Omental fat pad (tissue), 4 donors: Measurements from ENCODE around the gene NPAS1. TPM values are rescaled to one million over a fixed set of nuclear protein-coding genes. Genes with fewer than 3 reads are reported as not detected.
A peak's percentile ranks its signal among the peaks of the same experiment; 100 is the strongest.

ENCODE experiments used
- ATAC-seq: fragments of 150-250 bp; one replicate; pipeline ENCODE4 v1.9.1; 2016; ENCODE audit warnings: mild to moderate bottlenecking, moderate library complexity; ENCODE audit not compliant: low FRiP score
- DNase-seq: peaks from one replicate; pipeline ENCODE4 v3.0.0-alpha.2; 2019; ENCODE audit warnings: low spot score
- total RNA-seq, 4 donors: library from RNA; depleted of rRNA; stranded (reverse); fragments of >200 nt; gene quantifications; one replicate each; pipeline ENCODE4 v1.1.0, GENCODE V29; 2016
- TF ChIP-seq, protein P1 (sequence below), 3 donors: fragments of 450-650 bp; IDR thresholded peaks; one replicate each; pipeline ENCODE4 v1.5.1; 2016 to 2017; ENCODE audit warnings: antibody characterized with exemption in 3 of 3, mild to moderate bottlenecking in 3 of 3, moderate library complexity in 2 of 3

Gene NPAS1
- total RNA-seq, 4 donors from 2014 or later = 1.3 to 1.4 TPM; not detected in 2

DNA sequence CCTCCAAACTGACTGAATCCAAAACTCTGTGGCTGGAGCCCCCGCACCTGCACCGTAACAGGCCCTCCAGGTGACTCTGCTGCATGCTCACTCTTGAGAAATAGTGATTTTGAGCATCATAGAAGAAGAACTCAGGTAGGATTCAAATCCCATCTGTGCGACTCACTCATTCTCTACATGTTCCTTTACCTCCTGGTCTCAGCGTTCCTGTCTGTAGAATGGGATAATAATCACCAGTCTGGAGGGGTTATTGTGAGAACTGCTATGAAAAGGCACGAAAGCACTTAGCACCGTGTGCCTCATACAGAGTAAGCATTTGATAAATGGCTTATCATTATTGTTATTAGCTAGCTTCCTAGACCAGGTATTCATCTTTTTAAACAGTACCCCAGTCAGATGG lies 36.5 kb upstream of the NPAS1 start:
- ATAC-seq (no peak), DNase-seq (no peak)
- TF ChIP-seq, protein P1, sequence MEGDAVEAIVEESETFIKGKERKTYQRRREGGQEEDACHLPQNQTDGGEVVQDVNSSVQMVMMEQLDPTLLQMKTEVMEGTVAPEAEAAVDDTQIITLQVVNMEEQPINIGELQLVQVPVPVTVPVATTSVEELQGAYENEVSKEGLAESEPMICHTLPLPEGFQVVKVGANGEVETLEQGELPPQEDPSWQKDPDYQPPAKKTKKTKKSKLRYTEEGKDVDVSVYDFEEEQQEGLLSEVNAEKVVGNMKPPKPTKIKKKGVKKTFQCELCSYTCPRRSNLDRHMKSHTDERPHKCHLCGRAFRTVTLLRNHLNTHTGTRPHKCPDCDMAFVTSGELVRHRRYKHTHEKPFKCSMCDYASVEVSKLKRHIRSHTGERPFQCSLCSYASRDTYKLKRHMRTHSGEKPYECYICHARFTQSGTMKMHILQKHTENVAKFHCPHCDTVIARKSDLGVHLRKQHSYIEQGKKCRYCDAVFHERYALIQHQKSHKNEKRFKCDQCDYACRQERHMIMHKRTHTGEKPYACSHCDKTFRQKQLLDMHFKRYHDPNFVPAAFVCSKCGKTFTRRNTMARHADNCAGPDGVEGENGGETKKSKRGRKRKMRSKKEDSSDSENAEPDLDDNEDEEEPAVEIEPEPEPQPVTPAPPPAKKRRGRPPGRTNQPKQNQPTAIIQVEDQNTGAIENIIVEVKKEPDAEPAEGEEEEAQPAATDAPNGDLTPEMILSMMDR (IDR thresholded peaks at IDR 0.05) = no peak

DNA sequence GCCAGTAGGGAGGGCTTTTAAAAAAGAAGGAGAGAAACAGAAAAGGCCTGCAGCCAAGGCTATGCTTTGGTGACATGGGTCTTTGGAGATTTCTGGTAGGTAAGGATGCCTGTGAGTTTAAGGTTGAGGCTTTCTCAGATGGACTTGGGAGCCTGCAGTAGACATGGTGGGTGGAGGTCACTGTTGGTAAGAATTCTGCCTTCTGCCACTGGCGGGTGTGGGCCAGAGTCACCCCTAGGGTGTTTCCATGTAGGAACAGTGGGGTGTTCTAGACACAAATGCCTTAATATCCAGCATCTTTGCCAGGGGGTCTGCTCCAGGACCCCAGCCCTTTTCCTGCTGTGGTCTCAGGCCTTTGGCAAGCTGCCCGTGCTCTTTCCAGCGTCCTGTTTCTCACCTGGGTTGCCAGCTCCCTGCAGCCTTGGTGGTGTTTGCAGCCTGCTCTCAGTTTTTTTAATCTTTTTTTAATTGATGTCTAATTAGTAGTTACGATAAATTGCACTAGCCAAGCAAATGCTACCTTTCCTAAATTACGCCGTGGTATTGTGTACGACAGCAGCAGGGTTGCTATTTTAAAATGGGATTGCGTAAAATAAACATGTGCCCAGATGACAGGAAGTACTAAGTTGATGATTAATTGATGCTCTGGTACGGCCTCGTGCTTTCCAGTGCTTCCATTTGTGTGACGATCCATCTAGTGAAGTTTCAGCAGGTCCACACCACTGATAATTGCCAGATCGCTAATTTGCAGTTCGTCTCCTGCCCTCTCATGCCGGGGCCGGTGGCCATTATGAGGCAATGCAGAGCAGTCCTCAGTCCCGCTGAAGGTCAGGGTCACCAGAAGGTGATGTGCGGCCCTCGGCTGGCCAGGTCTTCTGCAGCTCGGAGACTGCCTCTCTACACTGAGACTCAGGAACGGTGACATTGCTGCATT lies 35.3 kb upstream of the NPAS1 start:
- TF ChIP-seq, protein P1 (IDR thresholded peaks at IDR 0.05) = no peak
- ATAC-seq = no peak
- no peak for DNase-seq

DNA sequence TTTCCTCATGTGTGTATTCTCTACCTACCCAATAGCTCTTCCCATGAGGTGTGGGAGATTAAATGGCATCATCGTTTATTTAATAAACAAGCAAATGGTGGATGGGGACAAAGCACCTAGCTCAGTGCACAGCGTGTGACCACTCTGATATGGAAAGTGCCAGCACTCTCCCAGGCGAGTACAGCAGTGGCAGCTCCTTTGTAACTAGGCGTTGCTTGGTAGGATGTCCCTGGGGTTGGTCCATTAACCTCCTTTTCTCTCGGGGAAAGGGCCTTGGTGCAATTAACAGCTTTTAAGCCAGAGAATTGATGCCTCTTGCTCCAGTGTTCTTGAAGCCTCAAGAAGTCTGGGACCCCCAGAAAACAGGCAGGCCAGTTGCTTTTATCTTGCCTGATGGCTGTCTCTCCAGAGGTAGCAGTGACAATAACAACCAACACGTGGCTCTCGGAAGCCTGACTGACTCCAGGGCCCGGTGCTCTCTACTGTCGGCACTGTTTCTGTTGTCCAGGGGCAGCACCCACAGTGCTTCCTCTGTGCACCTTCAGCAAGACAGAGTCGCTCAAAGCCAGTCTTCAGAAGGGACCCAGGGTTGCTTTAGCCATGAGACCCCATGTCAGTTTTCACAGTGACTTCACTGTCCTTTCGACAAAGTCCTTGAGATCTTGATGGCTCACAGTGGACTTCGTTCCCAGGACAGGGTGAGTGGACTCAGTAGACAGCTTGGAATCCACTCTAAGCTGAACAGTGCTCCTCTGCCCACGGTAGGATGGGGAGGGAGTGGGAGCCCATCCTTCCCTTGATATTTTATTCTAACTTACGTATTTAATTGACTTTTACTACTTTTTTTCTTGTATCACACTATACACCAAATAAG lies 33.9 kb upstream of the NPAS1 start:
- DNase-seq (no peak), ATAC-seq (no peak)
- TF ChIP-seq, protein P1 (IDR thresholded peaks at IDR 0.05) = no peak

DNA sequence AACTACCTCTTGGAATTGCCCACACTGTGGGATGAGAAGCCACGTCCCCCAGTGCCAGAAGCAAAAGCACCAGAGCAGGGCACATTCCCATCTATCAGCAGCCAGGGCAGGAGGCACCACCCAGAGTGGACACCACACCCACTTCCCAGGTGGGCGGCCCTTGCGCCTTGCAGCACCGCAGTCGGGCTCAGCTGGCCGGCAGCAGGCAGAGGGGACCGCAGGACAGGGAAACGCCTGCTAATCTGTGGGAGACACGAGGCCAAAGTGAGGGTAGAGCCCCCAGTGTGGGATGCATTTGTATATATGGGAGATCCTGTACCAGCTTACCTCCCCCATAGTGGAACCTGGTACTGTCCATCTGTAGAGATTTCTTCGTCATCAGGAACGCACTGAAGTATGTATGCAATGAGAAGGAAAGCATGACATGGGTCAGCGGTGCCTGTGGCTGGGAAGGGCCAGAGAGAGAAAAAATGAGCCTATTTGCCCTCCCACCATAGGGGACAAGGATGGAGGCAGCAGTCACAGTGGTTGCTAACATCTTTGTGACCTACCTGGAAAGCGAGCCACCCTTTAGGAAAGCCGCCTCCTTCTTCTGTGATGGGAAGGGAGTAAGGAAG lies 30.9 kb upstream of the NPAS1 start:
- no peak for ATAC-seq
- no peak for DNase-seq
- TF ChIP-seq, protein P1 (IDR thresholded peaks at IDR 0.05) = no peak

DNA sequence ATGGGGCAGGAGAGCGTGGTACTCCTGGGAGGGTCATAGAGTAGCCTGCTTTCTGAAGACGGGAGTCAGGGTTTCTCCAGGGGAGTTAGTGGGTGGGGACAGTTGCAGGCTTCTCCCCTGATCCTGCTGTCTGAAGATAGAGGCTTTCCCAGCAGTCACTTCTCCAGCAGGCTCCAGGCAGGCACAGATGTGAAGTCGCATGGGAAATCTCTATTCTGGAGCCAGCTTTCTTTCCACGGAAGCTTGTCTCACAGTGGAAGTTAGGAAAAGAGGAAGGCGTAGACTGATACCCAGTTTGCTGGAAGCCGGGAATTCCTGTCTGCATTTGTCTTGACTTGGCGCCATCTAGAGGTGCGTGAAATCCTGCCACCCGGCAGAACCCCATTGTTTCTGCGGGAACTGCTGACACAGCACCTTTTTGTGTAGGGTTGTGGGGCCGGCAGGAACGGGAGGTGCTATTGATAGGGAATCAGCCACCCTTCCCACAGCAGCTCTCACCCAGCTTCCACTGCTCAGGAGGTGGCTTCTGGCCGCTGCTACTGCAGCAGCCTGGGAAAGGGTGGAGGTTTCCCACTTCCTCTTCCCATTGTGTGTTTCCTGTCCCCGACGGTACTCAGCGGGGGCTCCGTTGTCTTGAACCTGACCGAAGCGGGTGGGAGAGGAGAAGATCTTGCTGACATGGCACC lies 28.5 kb upstream of the NPAS1 start:
- TF ChIP-seq, protein P1 (IDR thresholded peaks at IDR 0.05) = peak in 1 of 3 donors; percentile 35
- ATAC-seq (peak; percentile 84), DNase-seq (peak; percentile 72)
